NCI-H146 treated with DMSO at 0.1 percent for 48 hours (cell line): ENCODE measurements around the gene OPRL1.
A peak's percentile ranks its signal among the peaks of the same experiment; 100 is the strongest.

Source experiments
- DNase-seq: peaks from one replicate; lab custom pipeline; 2025; ENCODE audit not compliant: unreplicated experiment; lab: John Stamatoyannopoulos, UW

The OPRL1 gene

DNA sequence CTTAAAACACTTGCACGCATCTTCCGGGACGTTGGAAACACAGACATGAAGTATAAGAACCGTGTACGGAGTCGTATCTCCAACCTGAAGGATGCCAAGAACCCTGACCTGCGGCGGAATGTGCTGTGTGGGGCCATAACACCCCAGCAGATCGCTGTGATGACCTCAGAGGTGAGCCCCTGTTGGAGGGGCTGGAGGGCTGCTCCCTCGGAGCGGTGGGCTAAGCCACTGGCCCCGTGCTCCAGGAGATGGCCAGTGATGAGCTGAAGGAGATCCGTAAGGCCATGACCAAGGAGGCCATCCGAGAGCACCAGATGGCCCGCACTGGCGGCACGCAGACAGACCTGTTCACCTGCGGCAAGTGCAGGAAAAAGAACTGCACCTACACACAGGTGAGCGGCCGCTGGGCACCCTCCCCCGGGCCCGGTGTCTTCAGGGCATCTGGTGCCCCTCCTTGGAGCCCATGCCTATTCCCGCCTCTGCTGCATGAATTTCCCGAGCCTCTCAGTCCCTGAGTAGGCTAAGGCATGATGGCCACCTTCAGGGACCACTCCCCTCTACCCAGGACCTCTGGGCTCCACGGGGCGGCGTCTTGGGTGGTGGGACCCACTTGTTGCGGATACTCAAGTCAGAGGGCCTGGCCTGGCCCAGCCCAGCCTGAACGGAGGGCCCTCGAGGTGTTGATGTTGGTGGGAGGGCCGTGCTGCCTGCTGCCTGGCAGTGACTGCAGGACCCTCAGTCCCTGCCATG, 9.5 kb upstream of the OPRL1 start:
- no peak for DNase-seq

DNA sequence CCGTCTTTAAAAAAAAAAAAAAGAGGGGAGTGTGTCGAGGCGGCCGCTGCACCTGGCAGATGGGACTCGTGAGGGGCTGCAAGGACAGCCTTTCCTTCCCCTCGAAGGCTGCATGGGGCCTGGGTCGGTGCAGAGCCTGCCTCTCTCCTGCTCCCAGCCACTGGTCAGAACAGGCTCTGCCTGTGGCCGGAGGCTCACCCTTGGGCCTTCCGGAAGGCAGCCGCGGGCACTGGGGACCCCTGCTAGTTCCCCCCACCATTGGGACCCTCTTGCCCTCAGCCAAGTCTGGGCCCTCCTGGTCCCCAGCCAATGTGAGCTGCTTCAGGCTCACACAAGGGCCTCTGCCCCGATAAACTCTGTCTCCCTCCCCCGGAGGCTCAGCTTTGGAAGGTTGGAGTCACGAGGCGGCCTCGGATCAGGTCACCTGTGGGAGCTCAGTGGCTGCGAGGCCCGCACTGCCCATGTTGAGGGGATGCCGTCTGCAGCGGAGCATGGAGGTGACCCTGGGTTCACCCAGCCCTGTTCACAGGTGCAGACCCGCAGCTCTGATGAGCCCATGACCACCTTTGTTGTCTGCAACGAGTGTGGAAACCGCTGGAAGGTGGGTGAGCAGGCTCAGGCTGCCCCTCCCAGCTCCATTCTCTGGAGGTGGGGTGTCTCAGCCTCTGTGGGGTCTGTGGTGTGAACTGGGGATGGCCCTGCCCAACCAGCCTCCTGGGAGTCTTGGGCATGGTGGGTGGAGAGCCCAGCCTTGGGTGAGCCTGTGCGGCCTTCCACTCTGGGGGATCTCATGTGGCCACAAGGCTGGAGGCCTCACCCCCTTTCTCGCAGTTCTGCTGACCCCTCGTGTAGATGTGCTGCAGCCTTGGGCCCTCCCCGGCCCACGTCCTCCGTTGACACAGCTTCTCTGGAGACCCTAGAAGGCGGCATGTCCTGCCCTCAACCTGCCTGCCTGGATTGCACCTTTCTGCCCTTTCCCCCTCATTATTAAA, 8.2 kb upstream of the OPRL1 start:
- DNase-seq: no peak

DNA sequence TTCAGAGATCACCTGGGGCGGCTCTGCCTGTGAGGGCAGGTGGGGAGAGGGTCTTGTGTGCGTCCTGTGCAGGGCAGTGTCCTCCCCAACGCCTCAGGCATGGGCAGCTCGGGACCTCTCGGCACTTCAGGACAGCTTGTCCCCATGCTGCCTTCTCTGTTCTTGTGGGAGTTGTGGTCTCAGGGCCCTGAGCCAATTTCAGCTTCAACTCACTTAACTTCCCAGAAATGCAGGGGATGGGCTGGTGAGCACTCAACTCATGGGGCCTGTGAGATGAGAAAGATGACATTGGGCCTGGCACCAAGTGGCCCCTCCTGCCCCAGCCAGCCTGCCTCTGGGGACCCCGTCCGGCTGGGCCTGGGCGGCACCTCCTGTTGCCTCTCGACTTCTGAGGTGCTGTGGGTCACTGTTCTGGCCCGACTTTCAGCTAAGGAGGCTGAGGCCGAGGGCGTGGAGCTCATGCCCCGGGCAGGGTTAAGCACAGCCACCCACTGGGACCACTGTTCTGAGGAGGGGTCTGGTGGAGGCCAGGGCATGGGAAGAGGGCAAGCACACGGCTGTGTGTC, 7.3 kb upstream of the OPRL1 start:
- DNase-seq: no peak

DNA sequence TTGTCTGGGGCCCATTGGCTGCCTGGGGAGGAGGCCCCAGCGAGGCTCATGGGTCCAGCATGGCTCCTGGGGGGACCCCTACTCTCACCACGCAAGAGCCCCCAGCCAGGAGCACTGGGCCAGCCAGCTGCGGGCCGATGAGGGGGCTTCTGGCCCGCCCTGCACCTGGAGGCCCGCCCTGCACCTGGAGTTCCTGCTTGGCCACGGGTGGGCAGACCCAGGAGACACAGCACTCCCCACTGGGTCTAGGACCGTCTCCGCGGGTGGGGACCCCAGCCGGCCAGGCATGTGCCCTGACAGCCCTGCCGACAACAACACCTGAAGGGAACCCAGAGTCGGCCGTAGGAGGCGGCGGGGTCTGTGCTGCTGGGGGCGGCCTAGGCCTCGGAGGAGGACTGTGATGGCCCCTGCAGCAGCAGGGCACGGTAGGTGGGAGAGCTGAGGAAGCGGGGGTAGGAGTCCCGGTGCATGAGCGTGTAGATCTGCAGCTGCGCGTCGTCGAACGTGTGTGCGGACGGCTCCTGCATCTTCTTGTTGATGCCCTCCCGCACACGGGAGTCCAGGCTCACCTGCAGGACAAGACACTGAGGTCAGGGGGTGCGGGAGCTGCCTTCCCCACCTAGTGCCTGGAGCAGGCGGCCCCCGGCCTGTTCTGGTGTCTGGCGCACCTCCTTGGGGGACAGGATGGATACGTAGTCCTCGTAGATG, 6.3 kb upstream of the OPRL1 start:
- no peak for DNase-seq

DNA sequence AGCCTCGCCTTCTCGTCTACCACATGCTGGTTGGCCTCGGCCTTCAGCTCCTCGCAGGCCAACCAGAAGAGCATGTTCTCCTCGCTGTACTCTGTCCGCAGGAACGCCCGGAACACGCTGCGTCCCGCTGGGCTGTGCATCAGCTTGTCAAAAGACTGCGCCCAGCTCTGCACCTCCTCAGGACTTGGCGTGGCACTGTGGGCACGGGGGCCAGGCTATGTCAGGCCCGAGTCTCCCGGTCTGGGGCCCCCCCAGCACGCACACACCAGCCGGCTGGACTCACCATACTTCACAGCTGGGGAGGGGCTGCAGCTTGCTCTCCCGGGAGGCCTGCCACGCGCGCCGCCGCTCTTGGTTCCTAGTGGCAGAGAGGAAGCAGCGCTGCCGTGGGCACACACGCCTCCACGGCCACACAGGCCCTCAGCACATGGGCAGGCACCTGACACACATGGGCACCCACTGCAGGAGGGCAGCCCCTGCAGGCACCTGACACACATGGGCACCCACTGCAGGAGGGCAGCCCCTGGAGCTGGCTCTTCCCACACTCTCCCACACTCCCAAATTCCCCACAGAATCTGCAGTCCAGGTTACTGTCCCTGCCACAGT, 5.6 kb upstream of the OPRL1 start:
- no peak for DNase-seq

DNA sequence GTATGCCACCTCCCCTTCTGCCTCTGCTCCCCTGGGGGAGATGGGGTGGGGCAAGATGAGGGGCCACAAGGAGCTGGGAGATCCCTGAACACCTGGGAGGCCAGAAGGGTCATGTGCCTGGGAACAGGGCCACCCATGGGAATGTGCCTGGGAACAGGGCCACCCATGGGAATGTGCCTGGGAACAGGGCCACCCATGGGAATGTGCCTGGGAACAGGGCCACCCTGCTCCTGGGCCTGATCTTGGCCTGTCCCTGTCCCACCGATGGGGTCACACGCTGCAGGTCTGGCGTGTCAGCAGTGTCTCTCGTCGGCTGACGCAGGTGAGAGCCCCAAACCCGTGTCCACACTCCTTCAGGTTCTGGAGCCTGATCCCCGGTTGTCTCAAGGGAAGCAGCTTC, 4.9 kb upstream of the OPRL1 start:
- no peak for DNase-seq

DNA sequence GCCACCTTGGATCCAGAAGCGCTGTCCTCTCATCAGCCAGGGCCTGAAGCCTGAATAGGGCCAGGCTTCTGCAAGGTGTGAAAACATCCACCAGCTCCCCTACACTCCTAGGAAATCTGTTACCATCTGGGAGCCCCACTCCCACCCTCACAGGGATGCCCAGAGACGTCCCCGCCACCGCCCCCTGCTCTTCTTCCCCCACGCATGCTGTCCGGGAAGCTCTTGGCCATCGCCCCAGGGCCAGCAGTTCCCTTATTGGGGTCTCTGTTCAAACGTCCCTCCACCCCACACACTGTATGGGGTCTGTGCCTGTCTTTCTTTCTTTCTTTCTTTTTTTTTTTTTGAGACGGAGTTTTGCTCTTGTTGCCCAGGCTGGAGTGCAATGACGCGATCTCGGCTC, 4.3 kb upstream of the OPRL1 start:
- no peak for DNase-seq

DNA sequence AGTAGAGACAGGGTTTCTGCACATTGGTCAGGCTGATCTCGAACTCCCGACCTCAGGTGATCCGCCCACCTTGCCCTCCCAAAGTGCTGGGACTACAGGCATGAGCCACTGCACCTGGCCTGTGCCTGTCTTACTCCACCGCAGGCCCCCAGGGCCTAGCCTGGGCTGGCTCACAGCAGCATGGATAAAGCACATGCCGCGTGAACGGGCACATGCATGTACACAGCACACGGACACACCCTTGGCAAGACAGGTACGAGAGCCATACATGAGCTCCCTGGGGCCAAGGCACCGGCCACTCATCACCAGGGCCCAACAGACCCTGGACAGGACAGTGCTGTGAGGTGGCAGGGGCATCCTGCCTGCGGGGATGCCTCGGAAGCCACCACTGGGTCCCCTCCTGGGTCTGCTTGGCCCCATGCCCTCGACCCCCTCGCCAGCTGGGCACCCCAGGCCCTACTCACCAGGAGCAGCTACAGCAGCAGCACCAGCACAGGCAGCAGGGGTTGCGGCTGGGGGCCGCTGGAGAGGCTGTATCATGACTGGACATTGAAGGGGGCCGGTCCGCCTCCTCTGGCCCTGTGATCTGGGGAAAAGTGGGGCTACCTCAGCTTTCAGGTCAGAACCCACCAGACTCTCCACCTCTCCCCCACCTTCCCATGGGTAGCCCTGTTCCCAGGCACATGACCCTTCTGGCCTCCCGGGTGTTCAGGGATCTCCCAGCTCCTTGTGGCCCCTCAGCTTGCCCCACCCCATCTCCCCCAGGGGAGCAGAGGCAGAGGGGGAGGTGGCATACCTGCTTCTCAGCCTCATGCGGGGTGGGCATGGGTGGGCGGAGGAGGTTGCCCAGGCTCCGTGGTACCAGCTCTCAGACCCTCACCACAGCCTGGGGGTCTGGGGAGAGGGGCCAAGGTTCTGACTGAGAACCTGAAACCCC, 3.6 kb upstream of the OPRL1 start:
- DNase-seq: no peak

DNA sequence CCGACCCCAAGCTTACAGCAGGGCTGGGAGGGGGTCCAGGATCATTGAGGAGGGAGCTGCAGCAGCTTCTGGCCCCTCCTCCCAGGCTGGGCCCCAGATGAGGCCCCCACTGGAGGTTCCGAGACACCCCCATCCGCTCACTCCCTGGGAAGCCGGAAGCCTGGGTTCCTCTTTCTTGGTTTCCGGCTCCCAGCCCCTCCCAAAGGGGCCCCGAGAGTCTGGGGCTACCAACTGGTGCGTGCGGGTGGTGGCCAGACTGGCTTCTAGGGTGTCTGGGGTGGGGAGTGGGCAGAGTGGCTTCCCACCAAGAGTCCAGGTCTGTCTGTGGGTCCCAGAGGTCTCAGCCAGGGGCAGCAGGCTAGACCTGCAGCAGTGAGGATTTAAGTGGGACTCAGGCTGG, 2.8 kb upstream of the OPRL1 start:
- no peak for DNase-seq

DNA sequence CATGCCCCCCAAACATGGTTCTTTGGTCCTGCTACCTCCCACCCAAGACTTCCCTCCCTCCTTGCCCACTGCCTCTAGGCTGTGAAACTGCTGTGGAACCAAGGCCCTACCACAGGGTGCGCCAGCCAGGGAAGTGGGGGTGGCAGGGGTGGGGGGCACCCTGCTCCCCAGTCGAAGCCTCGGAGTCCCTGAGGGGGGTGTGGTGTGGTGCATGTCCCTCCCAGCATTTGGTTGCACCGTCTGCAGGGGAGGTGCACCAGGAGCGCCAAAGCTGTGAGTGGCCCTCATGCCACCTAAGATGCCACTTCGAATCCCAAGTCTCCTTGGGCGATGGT, 2.4 kb upstream of the OPRL1 start:
- DNase-seq: no peak

DNA sequence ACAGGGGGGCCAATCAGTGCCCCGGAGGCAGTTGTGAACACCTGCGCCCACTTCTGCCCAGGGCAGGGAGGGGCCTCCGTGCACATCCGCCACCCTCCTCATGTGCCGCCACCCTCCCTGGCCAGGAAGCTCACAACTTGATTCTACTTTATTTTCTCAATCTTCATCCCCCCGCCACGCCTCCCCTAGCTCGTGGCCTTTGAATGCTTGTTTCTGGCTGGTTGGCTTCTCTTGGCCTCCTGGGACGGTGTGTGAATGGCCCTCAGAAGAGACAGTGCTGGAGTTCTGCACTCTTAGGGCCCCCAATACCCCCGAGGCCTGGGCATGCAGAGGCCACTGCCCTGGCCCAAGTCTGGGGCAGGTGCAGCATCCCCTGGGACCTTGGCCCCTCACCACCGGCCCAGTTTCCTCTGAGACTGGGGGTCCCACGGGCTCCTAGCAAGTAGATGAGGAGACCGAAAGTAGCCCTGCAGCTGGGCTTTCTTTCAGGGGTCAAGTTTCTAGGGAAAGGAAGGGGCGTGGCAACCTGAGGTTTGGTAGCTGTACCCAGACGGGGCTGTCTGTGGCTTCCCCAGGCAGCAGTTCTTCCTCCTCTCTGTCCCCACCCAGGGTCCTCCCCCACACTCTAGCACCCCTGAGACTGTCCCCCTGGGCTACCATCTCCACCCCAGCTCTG, 1.9 kb upstream of the OPRL1 start:
- DNase-seq: no peak

DNA sequence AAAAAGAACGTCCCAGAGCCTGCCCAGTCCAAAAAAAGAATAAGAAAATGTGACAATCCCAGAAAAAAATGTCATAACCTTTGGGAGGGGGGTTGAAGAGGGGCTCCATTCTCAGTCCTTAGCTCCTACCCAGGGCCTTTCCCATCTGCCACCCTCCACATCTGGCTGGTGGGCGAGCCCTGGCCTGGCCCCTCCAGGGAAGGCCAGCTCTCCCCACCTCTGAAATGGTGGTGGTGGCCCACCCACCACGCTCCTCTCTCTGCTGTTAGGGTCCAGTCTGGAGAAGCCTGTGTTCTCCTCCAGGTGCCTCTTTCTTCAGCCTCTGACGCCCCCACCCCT, 979 bp upstream of the OPRL1 start:
- no peak for DNase-seq

DNA sequence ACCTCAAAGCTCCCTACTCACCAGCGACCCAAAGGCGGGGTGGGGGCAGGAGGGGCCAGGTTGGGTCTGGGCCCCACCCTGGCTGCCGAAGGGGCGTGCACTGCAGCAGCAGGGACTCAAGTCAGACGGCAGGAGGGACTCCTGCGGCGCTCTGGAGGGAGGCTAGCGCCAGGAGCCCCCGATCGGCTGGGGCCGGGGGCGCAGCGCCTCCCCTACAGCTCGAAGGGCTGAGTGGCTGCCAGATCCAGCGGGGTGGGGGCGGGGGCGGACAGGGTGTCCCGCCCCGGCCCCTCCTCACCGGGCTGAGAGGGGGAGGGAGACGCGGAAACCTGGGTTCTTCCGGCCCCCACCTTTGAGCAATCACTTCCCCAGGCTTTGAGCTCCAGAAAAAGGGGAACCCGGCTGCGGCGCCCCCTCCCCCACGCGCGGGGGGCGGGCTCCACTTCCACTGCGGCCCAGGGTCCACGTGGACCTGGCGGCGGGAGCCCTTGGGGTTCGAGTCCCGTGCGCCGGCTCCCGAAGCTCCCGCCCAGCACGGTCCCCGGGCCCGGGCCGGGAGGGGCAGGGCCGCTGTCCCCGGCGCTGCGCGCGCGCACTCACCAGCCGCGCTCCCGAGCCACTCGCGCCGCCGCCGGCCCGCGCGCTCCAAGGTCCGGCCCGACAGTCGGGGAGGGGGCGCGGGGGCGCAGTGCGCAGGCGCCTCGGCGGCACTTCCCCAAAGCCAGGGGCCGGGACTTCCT, 439 bp upstream of the OPRL1 start, which contains the start of gene RGS19:
Gene RGS19, minus strand, starts transcription at position 246 of the 740 bp plus-strand sequence. CDS start 2,632 bp downstream, outside the sequence.
- DNase-seq: peak; percentile 36

DNA sequence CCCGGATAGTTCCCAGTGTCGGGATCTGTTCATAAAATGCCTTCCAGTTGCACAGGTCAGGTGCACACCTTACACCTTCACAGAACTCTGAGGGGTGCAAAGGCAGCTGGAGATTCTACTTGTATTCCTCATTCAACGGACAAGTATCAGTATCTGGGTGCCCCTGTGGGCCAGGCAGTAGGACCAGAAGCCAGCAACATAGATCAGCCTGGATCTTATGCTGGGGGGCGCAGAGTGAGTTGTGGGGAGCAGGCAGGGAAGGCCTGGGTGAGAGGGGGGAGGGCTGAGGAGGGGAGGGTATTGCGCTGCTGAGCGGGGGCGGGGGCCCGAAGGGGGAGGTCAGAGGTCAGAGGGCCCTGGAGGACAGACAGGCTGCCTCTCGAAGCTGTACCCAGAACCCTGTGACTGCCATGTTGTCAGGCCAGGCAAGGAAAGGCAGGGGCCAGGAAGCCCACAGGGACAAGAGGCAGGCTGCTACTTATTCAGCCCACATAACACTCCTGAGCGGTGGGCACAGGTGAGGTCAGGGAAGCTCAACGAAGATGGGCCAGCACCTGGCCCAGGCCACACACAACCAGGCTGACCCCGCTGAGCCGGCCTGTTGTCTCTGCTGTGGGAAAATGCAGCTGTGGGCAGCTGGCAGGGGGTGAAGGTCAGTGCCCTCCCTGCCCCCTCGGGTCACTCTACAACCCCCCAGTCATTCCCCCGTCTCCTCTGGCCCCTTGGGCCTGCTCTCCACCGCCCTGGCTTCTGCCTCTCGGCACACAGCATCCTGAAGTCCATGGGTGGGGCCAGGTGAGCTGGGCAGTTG, 1.1 kb downstream of the OPRL1 start:
- DNase-seq: no peak

DNA sequence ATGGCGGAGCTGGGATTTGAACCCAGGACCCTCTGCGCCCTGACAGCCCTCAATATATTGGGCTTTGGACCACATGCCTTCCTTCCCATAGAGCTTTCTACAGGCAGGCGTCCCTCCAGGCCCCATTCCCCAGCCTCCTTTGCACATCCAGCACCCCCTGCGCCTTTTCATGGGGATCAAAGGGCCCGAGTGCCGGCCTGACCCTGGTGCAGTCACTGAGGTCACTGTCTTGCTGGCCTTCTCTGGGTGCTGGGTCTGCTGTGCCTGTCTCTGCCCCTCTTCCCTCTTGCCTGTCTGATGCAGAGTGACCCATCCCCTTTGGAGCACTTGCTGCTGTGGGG, 1.7 kb downstream of the OPRL1 start:
- no peak for DNase-seq

DNA sequence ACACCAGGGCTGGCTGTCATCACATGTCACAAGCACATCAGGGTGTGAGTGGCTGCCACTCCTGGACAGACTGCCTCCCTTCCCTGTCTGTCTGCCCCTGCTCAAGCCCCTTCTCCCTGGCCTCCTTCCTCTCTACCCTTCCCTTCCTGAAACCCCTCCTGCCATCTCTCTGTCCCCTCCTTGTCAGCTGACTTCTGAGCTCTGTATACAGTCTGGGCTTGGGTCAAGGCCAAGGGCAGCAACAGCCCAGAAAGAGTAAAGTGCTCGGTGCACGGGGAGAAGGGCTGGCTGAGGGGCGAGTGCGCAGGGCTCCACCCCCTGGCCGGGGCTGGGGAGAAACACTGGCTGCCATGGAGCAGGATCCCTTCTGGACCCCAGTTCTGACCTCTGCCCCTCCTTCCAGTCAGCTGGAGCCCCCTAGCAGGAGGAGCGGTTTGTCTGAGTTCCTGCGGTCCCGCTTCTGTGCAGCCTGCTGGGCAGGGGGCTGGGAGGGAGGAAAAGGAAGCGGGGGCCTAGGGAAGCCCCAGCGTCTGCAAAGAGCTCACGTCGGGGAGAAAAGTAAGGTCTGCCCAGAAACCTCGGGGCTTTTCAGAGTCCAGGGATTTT, 2.3 kb downstream of the OPRL1 start:
- DNase-seq: no peak

DNA sequence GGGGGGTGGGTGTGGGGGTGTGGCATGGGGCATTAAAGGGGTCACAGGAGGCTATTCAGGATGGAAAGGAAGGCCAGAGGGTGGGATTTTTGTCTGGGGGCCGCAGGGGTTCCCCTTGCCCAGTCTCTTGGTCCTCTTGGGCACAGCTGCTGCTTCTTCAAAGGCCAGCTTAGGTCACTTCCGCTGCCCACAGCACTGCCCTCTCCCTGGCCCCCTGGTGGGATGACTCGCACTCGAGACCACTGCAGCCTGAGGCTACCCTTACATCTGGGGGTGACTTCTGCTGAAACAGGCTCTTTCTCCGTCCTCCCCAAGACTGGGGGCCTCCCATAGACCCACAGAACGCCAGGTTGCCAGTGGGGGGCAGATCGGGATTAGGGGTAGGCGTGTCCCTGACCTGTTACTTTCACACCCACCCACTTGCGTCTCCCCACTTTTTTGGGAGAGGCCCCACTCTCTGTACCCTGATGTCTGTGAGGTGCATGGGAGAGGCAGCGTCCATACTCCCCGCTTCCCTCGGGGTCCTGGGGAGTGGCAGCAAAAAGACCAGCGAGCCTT, 3.0 kb downstream of the OPRL1 start:
- DNase-seq: no peak
